ENCODE results near the gene PNISR. TPM values are rescaled to one million over a fixed set of nuclear protein-coding genes. Genes with fewer than 3 reads are reported as not detected.

The PNISR gene
- total and polyA plus RNA-seq, 2 of the 13 experiments (the other 11 are each of a cell fraction or from before 2014, with no cell fraction given), result 43.0 to 48.0 TPM

- no peak for TF ChIP-seq SMYD3 (CRISPR knock-in tag; IDR thresholded peaks at IDR 0.05)
- no peak for TF ChIP-seq ZNF557 (CRISPR knock-in tag; IDR thresholded peaks at IDR 0.05)
- TF ChIP-seq ZFP1 (CRISPR knock-in tag; IDR thresholded peaks at IDR 0.05), result no peak
- no peak for TF ChIP-seq PCBP2 (optimal IDR thresholded peaks at IDR 0.05; ENCODE audit: low read depth, low read length, poor library complexity, severe bottlenecking)
- TF ChIP-seq ZNF253 (CRISPR knock-in tag; IDR thresholded peaks at IDR 0.05; ENCODE audit: borderline replicate concordance), result no peak
- no peak for TF ChIP-seq SOX6 (IDR thresholded peaks at IDR 0.05)
- no peak for TF ChIP-seq SOX6 (CRISPR knock-in tag; IDR thresholded peaks at IDR 0.05)
- no peak for TF ChIP-seq ZNF136 (CRISPR knock-in tag; IDR thresholded peaks at IDR 0.05; ENCODE audit: low read depth)
- no peak for TF ChIP-seq ZNF780A (CRISPR knock-in tag; IDR thresholded peaks at IDR 0.05)
These were observed 27.8 kb downstream of the PNISR start (continued) for GRCh38 chr6:99397287-99397686.

GRCh38 chr6:99393698-99394531 is 31.2 kb downstream of the PNISR start, which contains the start of gene COQ3:
TSS of gene COQ3 (minus strand) at chr6:99394195. CDS start at chr6:99394179, 16 bp downstream.
- intact Hi-C loops (cut with micrococcal nuclease; ENCODE audit: unreplicated experiment) (loop anchor here (1.0 to 5.0 kb wide), 2 partner anchors 30 to 62 kb away; no protein-coding TSS in a partner anchor), in situ Hi-C loops (cut with HindIII; ENCODE audit: extremely low pct_ligation_motif_present, low pct_unique_long_range_greater_than_20kb) (no loop called here)
- H3K79me2 ChIP-seq (ENCODE audit: insufficient read depth, low read length), result no peaks in the 10 kb centered on the region
- 37% methylated on average over 27 of the region's 56 CpGs for WGBS (ENCODE audit: low lambda C conversion rate)
- no peaks in the 10 kb centered on the region for H3K36me3 ChIP-seq (replicated peaks in 1 of 2; ENCODE audit: control insufficient read depth in 1 of 2, insufficient read depth in 2 of 2, low read length in 2 of 2)
- H3K9me3 ChIP-seq (ENCODE audit: low read length), result no peaks in the 10 kb centered on the region
- peak within 1 kb of the TSS; percentile 80 for H3K9ac ChIP-seq (ENCODE audit: insufficient read depth, low read depth, low read length)
- BruUV-seq (replicated peaks), result TSS peak; percentile 67
- H2AFZ ChIP-seq (ENCODE audit: low read length), result peak within 1 kb of the TSS; percentile 88
- H4K20me1 ChIP-seq (ENCODE audit: insufficient read depth, low read length), result no peaks in the 10 kb centered on the region
- ChIA-PET POLR2A (interaction anchor here (0.6 to 4.8 kb wide), 6 partner anchors 10 to 175 kb away, joined by 3 to 75 read pairs (median 6); partner anchors contain the start of genes CCNC and PNISR), CTCF (ENCODE audit: low intra/inter-chr PET ratio, low total read pairs) (no interaction called here)
- peak within 1 kb of the TSS; percentile 64 to 85 (median 67) for H3K4me3 ChIP-seq (replicated peaks in 1 of 3; ENCODE audit: insufficient read depth in 1 of 3, low read depth in 2 of 3, low read length in 3 of 3)
- ATAC-seq (peak; percentile 99), DNase-seq (ENCODE audit: low spot score) (peak; percentile 84), FAIRE-seq (peak; percentile 43)
- peak within 1 kb of the TSS; percentile 82 for H3K27ac ChIP-seq (ENCODE audit: extremely low read length, insufficient read depth, low read length)
- peaks cover 19% of the 10 kb centered on the region for H3K4me1 ChIP-seq (ENCODE audit: insufficient read depth, low read length)
- H3K4me2 ChIP-seq (ENCODE audit: low read depth, low read length), result peak within 1 kb of the TSS; percentile 66
- no peaks in the 10 kb centered on the region for H3K27me3 ChIP-seq (ENCODE audit: control insufficient read depth in 1 of 2, insufficient read depth in 2 of 2, low read length in 2 of 2)
- TF ChIP-seq, protein P1, sequence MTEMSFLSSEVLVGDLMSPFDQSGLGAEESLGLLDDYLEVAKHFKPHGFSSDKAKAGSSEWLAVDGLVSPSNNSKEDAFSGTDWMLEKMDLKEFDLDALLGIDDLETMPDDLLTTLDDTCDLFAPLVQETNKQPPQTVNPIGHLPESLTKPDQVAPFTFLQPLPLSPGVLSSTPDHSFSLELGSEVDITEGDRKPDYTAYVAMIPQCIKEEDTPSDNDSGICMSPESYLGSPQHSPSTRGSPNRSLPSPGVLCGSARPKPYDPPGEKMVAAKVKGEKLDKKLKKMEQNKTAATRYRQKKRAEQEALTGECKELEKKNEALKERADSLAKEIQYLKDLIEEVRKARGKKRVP (CRISPR knock-in tag; IDR thresholded peaks at IDR 0.05), result no peak
- TF ChIP-seq PRDM15 (CRISPR knock-in tag; IDR thresholded peaks at IDR 0.05) (no peak), ZNF264 (CRISPR knock-in tag; IDR thresholded peaks at IDR 0.05) (0 out of 2 replicates have a peak, but pooled peaks have one; percentile 41), SRSF1 (optimal IDR thresholded peaks at IDR 0.05; ENCODE audit: low read depth, low read length) (no peak), ZFP62 (CRISPR knock-in tag; IDR thresholded peaks at IDR 0.05) (no peak), NFKB2 (CRISPR knock-in tag; IDR thresholded peaks at IDR 0.05; ENCODE audit: borderline replicate concordance) (peak; percentile 74; the same call in 1 of the 2 replicates), ZNF557 (CRISPR knock-in tag; IDR thresholded peaks at IDR 0.05) (no peak), FOXA3 (CRISPR knock-in tag; IDR thresholded peaks at IDR 0.05) (no peak)

Measured in HepG2 (cell line).